Body of pancreas (tissue), 4 donors: ENCODE data around the gene HEATR3.

ENCODE experiments used
- POLR2A ChIP-seq, 3 donors: fragments of 450-650 bp; IDR thresholded peaks; one replicate each; pipeline ENCODE4 v1.6.1; 2016; ENCODE audit warnings: antibody characterized with exemption in 3 of 3, mild to moderate bottlenecking in 2 of 3
- TF ChIP-seq, protein P1 (sequence below), 7 experiments: fragments of 450-650 bp in 4 of 7; fragments of 200-600 bp in 3 of 7; sonication (generic) in 3 of 7; IDR thresholded peaks; one replicate each; pipeline ENCODE4 v1.5.1; 2016 to 2019; ENCODE audit warnings: antibody characterized with exemption in 7 of 7

DNA sequence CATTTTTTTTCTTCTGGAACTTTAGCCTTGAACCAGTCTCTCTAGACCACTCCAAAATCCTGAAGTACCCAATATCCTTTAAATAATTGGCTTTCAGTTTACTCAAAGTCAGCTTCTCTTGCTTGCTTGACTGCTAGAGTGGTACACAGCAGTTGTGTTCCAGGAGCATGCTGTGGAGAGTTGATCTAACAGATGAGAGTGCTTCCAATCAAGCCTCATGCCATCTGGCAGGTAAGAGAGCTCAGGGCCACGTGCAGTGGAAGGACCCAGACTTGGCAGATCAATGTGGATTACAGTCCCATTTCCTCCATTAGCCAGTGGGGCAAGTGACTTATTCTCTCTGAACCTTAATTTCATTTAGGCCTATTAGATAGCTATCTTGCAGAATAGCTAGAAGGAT lies 25.1 kb upstream of the HEATR3 start:
- TF ChIP-seq, protein P1, sequence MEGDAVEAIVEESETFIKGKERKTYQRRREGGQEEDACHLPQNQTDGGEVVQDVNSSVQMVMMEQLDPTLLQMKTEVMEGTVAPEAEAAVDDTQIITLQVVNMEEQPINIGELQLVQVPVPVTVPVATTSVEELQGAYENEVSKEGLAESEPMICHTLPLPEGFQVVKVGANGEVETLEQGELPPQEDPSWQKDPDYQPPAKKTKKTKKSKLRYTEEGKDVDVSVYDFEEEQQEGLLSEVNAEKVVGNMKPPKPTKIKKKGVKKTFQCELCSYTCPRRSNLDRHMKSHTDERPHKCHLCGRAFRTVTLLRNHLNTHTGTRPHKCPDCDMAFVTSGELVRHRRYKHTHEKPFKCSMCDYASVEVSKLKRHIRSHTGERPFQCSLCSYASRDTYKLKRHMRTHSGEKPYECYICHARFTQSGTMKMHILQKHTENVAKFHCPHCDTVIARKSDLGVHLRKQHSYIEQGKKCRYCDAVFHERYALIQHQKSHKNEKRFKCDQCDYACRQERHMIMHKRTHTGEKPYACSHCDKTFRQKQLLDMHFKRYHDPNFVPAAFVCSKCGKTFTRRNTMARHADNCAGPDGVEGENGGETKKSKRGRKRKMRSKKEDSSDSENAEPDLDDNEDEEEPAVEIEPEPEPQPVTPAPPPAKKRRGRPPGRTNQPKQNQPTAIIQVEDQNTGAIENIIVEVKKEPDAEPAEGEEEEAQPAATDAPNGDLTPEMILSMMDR (IDR thresholded peaks at IDR 0.05): no peak
- no peak for TF ChIP-seq POLR2A (IDR thresholded peaks at IDR 0.05)
